IgD-negative memory B cell (primary cell): ENCODE data around the gene KIF25. TPM values are rescaled to one million over a fixed set of nuclear protein-coding genes. Genes with fewer than 3 reads are reported as not detected.

ENCODE experiments used
- H3K27ac Mint-ChIP-seq, 3 donors: one replicate each; pipeline ENCODE4 v1.8.0; 2020 to 2022; ENCODE audit warnings: mild to moderate bottlenecking in 3 of 3, mixed read lengths in 3 of 3, moderate library complexity in 1 of 3
- H3K27me3 Mint-ChIP-seq: one replicate; pipeline ENCODE4 v1.8.0; 2021; ENCODE audit warnings: mixed read lengths
- H3K36me3 Mint-ChIP-seq: one replicate; pipeline ENCODE4 v1.8.0; 2020; ENCODE audit warnings: mild to moderate bottlenecking, mixed read lengths
- H3K4me1 Mint-ChIP-seq, 3 donors: one replicate each; pipeline ENCODE4 v1.8.0; 2020 to 2022; ENCODE audit warnings: mixed read lengths in 3 of 3, mild to moderate bottlenecking in 1 of 3
- H3K4me3 Mint-ChIP-seq, 4 donors: one replicate each; pipeline ENCODE4 v1.8.0; 2020 to 2022; ENCODE audit warnings: mild to moderate bottlenecking in 4 of 4, mixed read lengths in 4 of 4, moderate library complexity in 3 of 4
- H3K9me3 Mint-ChIP-seq, 3 donors: one replicate each; pipeline ENCODE4 v1.8.0; 2020 to 2021; ENCODE audit warnings: mixed read lengths in 3 of 3, mild to moderate bottlenecking in 1 of 3
- polyA plus RNA-seq: library from polyadenylated mRNA; unstranded; fragments of 300-500 nt; fragmentation: Illumina TruSeq; gene quantifications from one replicate; pipeline ENCODE4 v1.2.3, GENCODE V29; 2021

The KIF25 gene
- polyA plus RNA-seq, 1 donor from 2014 or later = not detected

DNA sequence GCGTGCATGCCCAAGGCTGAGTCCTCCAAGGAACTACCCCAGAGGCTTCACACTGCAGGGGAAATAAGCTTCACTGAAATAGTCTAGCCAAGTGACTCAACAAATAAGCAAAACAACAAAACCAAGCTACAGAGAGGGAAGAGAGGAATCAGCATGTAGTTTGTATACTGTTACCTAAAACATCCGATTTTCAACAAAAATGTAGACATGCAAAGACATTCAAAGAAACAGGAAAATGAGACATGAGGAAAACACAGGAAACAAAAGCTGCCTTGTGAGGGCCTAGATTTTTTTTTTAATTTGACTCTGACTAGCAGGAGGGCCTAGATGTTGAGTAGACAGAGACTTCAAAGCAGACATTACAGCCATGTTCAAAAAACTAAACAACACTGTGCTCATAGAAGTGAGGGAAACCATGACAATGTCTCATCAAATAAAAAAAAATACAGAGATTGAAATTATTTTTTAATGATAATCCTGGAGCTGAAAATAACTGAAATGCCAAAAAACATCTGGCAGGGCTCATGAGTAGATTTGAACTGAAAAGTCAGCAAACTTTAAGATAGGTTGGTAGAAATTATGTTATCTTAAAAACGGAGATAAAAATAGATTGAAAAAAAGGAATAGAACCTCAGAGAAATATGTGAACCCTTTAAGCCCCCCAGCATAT is 16.4 kb upstream of the KIF25 start:
- Mint-ChIP-seq H3K27ac (no peak overlapping the region), H3K36me3 (no peaks in the 10 kb centered on the region), H3K4me3 (no peak overlapping the region), H3K4me1 (no peaks in the 10 kb centered on the region), H3K27me3 (peaks cover 8% of the 10 kb centered on the region), H3K9me3 (peaks cover 2 to 6% (median 4%) of the 10 kb centered on the region in 3 donors)

DNA sequence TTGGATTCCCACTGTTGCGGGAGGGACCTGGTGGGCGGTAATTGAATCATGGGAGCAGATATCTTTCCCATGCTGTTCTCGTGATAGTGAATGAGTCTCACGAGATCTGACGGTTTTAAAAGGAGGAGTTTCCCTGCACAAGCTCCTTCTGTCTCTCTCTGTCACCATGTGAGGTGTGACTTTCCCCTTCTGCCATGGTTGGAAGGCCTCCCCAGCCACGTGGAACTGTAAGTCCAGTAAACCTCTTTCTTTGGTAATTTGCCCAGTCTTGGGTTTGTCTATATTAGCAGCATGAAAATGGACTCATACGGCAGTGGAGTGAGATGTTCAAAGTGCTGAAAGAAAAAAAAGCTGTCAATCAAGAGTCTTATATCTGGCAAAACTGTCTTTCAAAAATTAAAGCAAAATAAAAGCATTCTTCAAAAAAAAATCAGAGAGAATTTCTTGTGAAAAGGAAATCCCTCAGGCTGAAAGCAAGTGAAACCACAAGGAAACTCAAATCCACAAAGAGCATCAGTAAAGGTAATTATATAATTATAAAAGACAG is 15.5 kb upstream of the KIF25 start:
- Mint-ChIP-seq H3K4me3 (no peak overlapping the region), H3K9me3 (peaks cover 2 to 6% (median 4%) of the 10 kb centered on the region in 3 donors), H3K27me3 (peaks cover 8% of the 10 kb centered on the region), H3K36me3 (no peaks in the 10 kb centered on the region), H3K4me1 (no peaks in the 10 kb centered on the region), H3K27ac (no peak overlapping the region)

- H3K27ac Mint-ChIP-seq = no peak overlapping the region
- H3K4me3 Mint-ChIP-seq = no peak overlapping the region
- H3K36me3 Mint-ChIP-seq = peaks cover 3% of the 10 kb centered on the region
- H3K4me1 Mint-ChIP-seq = no peaks in the 10 kb centered on the region
- H3K9me3 Mint-ChIP-seq = peaks cover 2 to 6% (median 4%) of the 10 kb centered on the region in 3 donors
- H3K27me3 Mint-ChIP-seq = peaks cover 1% of the 10 kb centered on the region
Observed at GRCh38 chr6:167984144-167984719, 13.2 kb upstream of the KIF25 start.

DNA sequence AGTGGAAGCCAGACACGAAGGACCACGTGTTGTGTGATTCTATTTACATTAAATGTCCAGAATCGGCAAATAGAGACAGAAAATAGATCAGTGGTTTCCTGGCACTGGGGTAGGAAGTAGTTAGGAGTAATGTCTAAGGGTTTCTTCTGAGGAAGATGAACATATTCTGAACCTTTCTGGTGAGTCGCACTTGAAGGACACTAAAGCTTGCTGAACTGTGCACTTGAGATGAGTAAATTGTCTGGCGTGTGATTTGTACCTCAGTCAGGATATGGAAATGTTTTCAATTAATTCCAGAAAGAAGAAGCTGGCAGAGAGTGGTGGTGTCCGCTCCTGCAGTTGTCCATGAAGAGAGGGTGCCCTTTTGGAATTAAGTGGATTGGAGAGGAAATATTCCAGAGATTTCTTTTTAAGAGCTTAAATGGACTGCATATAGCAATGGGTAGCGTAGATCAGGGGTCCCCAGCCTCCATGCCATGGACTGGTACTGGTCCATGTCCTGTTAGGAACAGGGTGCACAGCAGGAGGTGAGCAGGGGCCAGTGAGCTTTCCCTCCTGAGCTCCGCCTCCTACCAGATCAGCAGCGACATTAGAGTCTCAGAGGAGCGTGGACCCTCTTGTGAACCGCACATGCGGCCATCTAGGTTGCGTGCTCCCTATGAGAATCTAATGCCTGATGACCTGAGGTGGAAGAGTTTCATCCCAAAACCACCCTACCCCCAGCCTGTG is 12.4 kb upstream of the KIF25 start:
- peaks cover 2 to 6% (median 4%) of the 10 kb centered on the region in 3 donors for H3K9me3 Mint-ChIP-seq
- no peak overlapping the region for H3K27ac Mint-ChIP-seq
- H3K36me3 Mint-ChIP-seq = peaks cover 3% of the 10 kb centered on the region
- no peaks in the 10 kb centered on the region for H3K27me3 Mint-ChIP-seq
- H3K4me3 Mint-ChIP-seq = no peak overlapping the region
- no peaks in the 10 kb centered on the region for H3K4me1 Mint-ChIP-seq

GRCh38 chr6:167985911-167986595 is 11.4 kb upstream of the KIF25 start:
- H3K4me1 Mint-ChIP-seq = no peaks in the 10 kb centered on the region
- no peaks in the 10 kb centered on the region for H3K27me3 Mint-ChIP-seq
- H3K9me3 Mint-ChIP-seq = peaks cover 2 to 6% (median 4%) of the 10 kb centered on the region in 3 donors
- H3K27ac Mint-ChIP-seq = no peak overlapping the region
- H3K4me3 Mint-ChIP-seq = no peak overlapping the region
- H3K36me3 Mint-ChIP-seq = peaks cover 3% of the 10 kb centered on the region

GRCh38 chr6:167987396-167988153 is 9.9 kb upstream of the KIF25 start:
- Mint-ChIP-seq H3K9me3 (peaks cover 2 to 6% (median 2%) of the 10 kb centered on the region in 3 donors), H3K4me1 (no peaks in the 10 kb centered on the region), H3K27ac (no peak overlapping the region), H3K36me3 (peaks cover 3% of the 10 kb centered on the region), H3K4me3 (no peak overlapping the region), H3K27me3 (no peaks in the 10 kb centered on the region)

DNA sequence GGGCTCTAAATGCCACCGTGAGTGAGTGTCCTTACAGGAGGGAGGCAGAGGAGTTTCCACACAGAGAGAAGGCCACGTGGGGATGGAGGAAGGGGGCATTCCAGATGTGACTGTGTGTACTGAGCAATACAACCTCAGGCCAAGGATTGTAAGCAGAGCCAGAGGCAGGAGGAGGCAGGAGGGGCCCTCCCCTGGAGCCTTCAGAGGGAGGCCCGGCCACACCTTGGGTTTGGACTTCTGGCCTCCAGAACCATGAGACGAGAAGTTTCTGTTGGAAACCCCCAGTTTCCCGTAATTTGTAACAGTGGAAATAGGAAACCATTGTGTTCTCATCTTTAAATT is 9.3 kb upstream of the KIF25 start:
- Mint-ChIP-seq H3K4me3 (no peak overlapping the region), H3K27ac (no peak overlapping the region), H3K27me3 (no peaks in the 10 kb centered on the region), H3K9me3 (peaks cover 2 to 6% (median 2%) of the 10 kb centered on the region in 3 donors), H3K4me1 (no peaks in the 10 kb centered on the region), H3K36me3 (peaks cover 3% of the 10 kb centered on the region)

GRCh38 chr6:167988945-167989841 is 8.3 kb upstream of the KIF25 start:
- H3K27ac Mint-ChIP-seq = no peak overlapping the region
- H3K27me3 Mint-ChIP-seq = no peaks in the 10 kb centered on the region
- no peak overlapping the region for H3K4me3 Mint-ChIP-seq
- peaks cover 3% of the 10 kb centered on the region for H3K36me3 Mint-ChIP-seq
- no peaks in the 10 kb centered on the region for H3K4me1 Mint-ChIP-seq
- peaks cover 0 to 2% (median 0%) of the 10 kb centered on the region in 3 donors for H3K9me3 Mint-ChIP-seq

DNA sequence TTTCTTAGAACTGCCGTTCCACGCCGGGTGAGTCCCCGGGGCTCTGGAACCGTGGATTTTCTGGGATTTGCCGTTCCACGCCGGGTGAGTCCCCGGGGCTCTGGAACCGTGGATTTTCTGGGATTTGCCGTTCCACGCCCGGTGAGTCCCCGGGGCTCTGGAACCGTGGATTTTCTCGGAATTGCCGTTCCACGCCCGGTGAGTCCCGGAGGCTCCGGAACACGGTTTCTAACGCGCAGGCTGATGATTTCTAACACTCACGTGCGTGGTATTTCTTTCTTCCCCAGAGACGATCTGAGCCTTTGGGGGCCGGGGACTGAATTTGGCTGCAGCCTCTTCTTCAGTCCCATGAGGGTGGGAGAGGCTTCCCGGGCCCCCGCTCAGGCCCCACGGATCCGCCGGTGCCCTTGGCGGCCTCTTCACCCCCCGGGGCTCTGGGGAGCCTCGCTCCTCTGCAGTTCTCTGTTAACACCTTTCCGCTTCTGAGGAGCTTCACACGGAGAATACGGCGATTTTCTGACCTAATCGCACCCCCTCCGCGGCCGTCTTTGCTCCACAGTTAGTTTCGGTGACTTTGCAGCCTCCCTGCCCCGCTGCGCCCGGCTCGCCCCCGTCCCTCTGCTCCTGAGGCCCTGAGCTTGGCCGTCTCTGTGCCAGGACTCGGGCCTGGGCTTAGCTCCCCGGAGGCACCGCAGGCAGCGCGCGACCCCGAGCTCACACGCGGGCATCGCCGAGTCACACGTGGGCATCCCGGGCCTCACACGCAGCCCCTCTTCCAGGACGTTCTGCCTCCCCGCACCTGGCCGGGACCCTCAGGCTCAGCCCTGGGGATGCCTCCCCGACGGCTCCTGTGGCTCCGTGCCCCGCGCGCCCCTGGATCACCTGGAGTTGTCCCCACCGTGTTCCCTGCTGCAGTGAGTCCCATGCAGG is 7.2 kb upstream of the KIF25 start:
- H3K4me1 Mint-ChIP-seq = no peaks in the 10 kb centered on the region
- H3K9me3 Mint-ChIP-seq = no peaks in the 10 kb centered on the region
- H3K27ac Mint-ChIP-seq = no peak overlapping the region
- H3K36me3 Mint-ChIP-seq = peaks cover 3% of the 10 kb centered on the region
- no peak overlapping the region for H3K4me3 Mint-ChIP-seq
- peaks cover 7% of the 10 kb centered on the region for H3K27me3 Mint-ChIP-seq

DNA sequence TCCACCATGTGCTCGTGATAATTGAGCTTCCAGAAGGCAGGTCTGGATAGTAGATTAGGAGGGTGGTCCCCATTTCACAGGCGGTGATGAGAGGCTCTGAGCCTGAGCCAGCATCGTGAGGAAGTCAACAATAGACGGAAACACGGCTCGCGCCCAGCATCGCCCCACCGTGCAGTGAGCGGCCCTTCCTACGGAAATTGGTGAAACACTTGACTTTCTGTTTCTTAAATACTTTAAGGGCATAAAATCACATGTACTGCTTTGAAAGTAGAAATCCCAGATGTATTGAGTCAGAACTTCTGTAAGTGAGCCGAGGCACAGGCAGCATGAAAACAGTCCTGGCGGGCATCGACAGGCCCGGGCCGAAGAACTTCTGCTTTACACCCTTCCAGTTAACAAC is 4.3 kb upstream of the KIF25 start:
- Mint-ChIP-seq H3K4me3 (no peak overlapping the region), H3K9me3 (peaks cover 0 to 4% (median 0%) of the 10 kb centered on the region in 3 donors), H3K36me3 (peaks cover under 1% of the 10 kb centered on the region), H3K27ac (no peak overlapping the region), H3K4me1 (peaks cover 0 to 2% (median 0%) of the 10 kb centered on the region in 3 donors), H3K27me3 (peaks cover 13% of the 10 kb centered on the region)

DNA sequence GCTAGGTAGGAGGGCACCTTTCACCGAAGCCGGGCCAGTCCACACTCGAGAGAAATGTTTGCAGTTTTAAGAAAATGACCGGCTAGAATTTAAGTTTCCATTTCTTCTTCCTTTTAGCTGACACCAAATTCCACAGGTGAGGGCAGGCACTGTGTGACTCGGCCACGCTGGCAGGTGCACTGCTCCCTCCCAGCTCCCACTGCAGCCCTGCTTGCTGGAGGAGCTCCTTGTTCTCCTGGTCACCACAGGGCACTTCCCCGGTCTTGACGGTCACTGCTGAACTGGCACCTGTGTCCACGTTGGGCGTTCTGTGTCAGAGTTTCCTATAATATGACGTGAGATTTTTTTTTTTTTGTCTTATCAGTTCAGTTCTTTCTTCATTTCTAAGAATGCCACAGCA is 3.6 kb upstream of the KIF25 start:
- peaks cover 0 to 2% (median 0%) of the 10 kb centered on the region in 3 donors for H3K4me1 Mint-ChIP-seq
- H3K36me3 Mint-ChIP-seq = no peaks in the 10 kb centered on the region
- peak overlapping the region in 1 of 3 donors; percentile 25 for H3K27ac Mint-ChIP-seq
- peaks cover 14% of the 10 kb centered on the region for H3K27me3 Mint-ChIP-seq
- H3K9me3 Mint-ChIP-seq = peaks cover 0 to 4% (median 0%) of the 10 kb centered on the region in 3 donors
- no peak overlapping the region for H3K4me3 Mint-ChIP-seq

GRCh38 chr6:167995302-167995701 is 2.2 kb upstream of the KIF25 start:
- Mint-ChIP-seq H3K4me3 (no peak overlapping the region), H3K9me3 (peaks cover 0 to 4% (median 0%) of the 10 kb centered on the region in 3 donors), H3K4me1 (peaks cover 0 to 2% (median 0%) of the 10 kb centered on the region in 3 donors), H3K36me3 (no peaks in the 10 kb centered on the region), H3K27ac (no peak overlapping the region), H3K27me3 (peaks cover 18% of the 10 kb centered on the region)

DNA sequence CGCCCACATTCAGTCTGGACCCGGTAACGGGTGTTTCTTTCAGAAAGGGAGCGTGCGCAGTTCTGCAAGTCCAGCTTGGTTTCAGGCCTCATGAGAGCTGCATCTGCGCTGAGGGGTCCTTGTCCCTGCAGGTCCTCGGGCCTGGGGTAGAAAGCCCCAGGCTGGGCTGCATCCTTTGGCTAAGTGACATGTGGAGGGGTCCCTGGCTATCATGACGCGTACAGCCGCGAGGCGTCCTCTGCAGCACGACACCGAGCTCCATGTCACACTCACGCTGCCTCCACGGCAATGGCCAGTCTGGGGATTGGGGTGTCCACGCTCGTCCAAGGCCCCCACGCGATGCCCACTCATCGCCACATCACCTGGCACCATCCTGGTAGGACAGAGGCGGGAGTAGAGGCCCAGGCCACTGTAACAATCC is 1.7 kb upstream of the KIF25 start:
- Mint-ChIP-seq H3K4me3 (no peak overlapping the region), H3K27ac (no peak overlapping the region), H3K9me3 (peaks cover 0 to 4% (median 0%) of the 10 kb centered on the region in 3 donors), H3K4me1 (peaks cover 0 to 2% (median 0%) of the 10 kb centered on the region in 3 donors), H3K27me3 (peaks cover 18% of the 10 kb centered on the region), H3K36me3 (no peaks in the 10 kb centered on the region)
